Caki2 (cell line): Measurements from ENCODE around the gene JAKMIP1. TPM values are rescaled to one million over a fixed set of nuclear protein-coding genes. Genes with fewer than 3 reads are reported as not detected.
A peak's percentile ranks its signal among the peaks of the same experiment; 100 is the strongest.

Experiments used
- DNase-seq: peaks from one replicate; pipeline ENCODE4 v3.0.0-alpha.2; 2015; ENCODE audit warnings: low read depth
- in situ Hi-C: cut with HindIII; loops from 2 replicates; pipeline ENCODE4 v1.10.0; 2016; ENCODE audit warnings: low sequenced_read_pairs, low pct_unique_long_range_greater_than_20kb, mixed read lengths
- total RNA-seq: library from RNA; depleted of rRNA; stranded (reverse); fragments of >200 nt; shearing (Covaris generic); gene quantifications from 2 replicates; pipeline ENCODE4 v1.2.3, GENCODE V29; 2014; ENCODE audit warnings: low replicate concordance

JAKMIP1 gene
- total RNA-seq, 1 experiment from 2014 or later: 6.5 TPM

DNA sequence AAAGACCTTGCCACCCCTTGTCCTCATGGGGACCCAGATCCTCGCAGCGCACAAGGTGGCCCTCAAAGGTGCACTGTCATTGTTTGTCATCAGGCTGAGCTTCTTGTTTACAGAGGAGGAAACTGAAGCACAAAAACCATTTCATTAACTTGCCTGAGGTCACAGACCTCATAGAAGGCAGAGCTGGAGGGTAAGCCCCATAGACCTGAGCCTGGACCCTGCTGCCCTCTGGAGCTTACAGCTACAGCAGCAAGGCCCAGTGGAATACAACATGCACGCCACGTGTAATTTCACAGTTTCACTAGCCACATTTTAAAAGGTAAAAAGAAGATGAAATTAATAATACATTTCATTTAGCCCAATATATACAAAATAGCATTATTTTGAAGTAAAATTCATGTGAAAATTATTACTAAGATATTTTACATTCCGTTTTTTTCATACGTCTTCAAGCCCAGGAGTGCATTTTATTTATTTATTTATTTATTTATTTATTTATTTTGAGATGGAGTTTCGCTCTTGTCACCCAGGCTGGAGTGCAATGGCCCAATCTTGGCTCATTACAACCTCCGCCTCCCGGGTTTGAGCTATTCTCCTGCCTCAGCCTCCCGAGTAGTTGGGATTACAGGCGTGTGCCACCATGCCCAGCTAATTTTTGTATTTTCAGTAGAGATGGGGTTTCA, 8.8 kb downstream of the JAKMIP1 start:
- in situ Hi-C loops: no loop called here
- no peak for DNase-seq

DNA sequence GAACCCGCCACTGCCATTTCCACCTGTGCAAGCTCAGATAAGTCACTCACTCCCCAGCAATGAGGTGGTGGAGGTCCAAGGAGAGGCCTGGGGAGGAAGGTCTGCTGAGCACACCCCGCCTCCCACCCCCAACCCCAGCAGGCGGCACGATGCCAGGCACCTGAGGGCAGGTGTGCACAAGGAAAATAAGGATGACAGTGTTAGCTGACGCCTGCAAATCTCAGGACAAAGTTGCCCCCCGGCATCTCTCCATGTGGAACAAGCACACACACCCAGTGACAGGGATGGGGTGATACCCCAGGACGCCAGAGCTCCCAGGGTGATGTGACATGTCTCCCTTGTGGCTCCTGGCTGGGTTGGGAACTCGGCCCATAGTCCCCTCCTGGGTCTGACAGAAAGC, 9.9 kb downstream of the JAKMIP1 start:
- no peak for DNase-seq
- in situ Hi-C loops: no loop called here

DNA sequence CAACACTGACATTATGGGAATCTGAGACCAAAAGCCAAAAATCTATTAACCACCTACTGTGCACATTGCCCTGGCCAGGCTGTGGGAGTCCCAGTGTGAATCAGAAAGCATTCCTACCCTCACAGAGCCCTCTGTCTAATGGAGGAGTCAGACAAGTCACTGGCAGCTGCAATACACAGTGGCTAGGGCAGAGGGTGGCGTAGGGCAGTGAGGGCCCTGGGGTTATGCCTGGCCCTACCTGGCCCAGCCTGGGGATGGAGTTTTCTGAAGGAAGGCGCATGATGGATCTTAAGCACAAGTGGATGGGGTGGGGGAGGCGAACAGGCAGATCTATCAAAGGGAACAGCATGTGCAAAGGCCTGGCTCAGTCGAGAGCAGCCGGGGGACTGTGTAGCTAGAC, 10.8 kb downstream of the JAKMIP1 start:
- in situ Hi-C loops: no loop called here
- no peak for DNase-seq

- DNase-seq: no peak
- in situ Hi-C loops: no loop called here
These were observed 11.6 kb downstream of the JAKMIP1 start for GRCh38 chr4:6188687-6189305.

GRCh38 chr4:6184169-6184568, 16.2 kb downstream of the JAKMIP1 start:
- no peak for DNase-seq
- in situ Hi-C loops: no loop called here

GRCh38 chr4:6183740-6184139, 16.6 kb downstream of the JAKMIP1 start:
- no peak for DNase-seq
- in situ Hi-C loops: no loop called here

- in situ Hi-C loops: no loop called here
- no peak for DNase-seq
These were observed 17.7 kb downstream of the JAKMIP1 start for GRCh38 chr4:6182376-6183280.

DNA sequence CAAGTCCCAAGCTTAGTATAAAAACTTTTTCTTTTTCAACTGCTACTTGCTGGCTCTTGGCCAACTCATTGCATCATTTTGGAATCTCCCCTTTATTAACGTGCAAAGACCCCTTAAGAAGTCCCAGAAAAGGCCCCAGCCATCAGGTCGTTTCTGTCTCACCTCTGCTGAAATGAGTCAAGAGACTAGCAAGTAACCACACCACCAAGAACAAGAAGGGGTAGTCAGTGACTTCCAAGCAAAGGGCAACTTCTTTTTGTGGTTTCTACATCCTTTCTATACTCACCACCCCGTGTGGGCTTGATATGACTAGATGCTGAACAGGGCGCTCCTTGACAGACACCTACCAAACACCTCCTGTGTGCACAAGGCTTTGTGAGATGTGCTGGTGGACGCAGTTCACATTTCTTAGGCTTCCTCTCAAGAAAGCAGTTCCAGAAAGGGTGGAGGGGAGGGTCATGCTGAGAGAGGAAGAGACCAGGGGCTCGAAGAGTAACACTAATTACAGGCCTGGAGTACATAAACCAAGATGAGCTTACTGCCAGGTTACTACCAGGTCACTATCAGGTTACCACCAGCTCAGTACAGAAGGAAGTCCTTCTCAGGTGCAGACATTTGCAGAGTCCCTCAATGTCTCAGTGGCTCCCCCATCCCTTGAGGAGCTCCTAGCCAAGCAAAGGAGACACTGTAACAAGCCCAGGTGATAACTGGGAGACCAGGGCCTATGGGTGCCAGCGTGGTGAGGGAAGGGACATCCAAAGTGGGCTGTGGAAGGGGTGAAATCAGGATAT, 19.3 kb downstream of the JAKMIP1 start:
- in situ Hi-C loops: no loop called here
- no peak for DNase-seq

GRCh38 chr4:6179362-6179761, 21.0 kb downstream of the JAKMIP1 start:
- in situ Hi-C loops: no loop called here
- no peak for DNase-seq

DNA sequence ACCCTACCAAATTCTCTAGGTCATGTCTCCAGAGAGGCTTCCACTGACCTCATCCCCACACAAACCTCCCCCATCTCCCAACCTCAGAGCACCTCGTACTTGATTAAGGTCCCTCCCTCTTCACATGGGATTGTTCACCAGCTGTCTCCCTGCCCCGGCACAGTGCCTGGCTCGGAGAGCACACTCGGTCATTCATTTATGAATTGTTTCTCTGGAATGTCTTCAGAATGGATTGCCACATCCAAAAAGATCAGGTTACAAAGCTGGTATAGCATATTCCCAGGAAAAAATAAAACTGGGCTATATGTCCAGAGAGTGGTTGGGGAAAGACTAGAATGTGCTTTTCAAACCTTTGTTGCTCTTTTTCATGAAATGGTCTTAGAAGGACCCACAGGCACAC, 21.6 kb downstream of the JAKMIP1 start:
- in situ Hi-C loops: no loop called here
- no peak for DNase-seq

GRCh38 chr4:6177587-6178197, 22.7 kb downstream of the JAKMIP1 start:
- peak; percentile 13 for DNase-seq
- in situ Hi-C loops: no loop called here

GRCh38 chr4:6175426-6175825, 24.9 kb downstream of the JAKMIP1 start:
- DNase-seq: no peak

GRCh38 chr4:6172927-6173200, 27.5 kb downstream of the JAKMIP1 start:
- no peak for DNase-seq
- in situ Hi-C loops: no loop called here

More at GRCh38 chr4:6175426-6175825, 24.9 kb downstream of the JAKMIP1 start:
- in situ Hi-C loops: no loop called here

GRCh38 chr4:6172093-6172926, 28.0 kb downstream of the JAKMIP1 start:
- in situ Hi-C loops: no loop called here
- DNase-seq: no peak

DNA sequence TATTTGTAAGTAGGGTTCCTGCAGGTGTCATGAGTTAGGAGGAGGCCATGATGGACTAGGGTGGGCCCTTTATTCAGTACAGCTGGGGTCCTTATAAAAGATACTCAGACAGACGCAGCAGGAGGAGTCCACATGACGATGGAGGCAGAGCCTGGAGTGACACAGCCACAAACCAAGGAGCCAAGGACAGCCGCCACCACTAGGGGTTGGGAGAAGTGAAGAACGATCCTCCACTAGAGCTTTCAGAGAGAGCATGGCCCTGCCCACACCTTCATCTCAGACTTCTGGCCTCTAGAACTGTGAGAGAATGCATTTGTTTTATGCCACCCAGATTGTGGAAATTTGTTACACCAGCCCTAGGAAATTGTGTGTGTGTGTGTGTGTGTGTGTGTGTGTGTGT, 31.1 kb downstream of the JAKMIP1 start:
- in situ Hi-C loops: no loop called here
- DNase-seq: no peak

GRCh38 chr4:6165766-6166165, 34.6 kb downstream of the JAKMIP1 start:
- no peak for DNase-seq
- in situ Hi-C loops: no loop called here

- in situ Hi-C loops: no loop called here
- no peak for DNase-seq
These were observed 37.5 kb downstream of the JAKMIP1 start for GRCh38 chr4:6162885-6163284.
